ENCODE data around the gene XKR3.
"Not testable (repeated sequence)": the region's sequence is repeated elsewhere in the genome, so short reads cannot be mapped to it uniquely, and the experiment has no call there.

XKR3 gene

DNA sequence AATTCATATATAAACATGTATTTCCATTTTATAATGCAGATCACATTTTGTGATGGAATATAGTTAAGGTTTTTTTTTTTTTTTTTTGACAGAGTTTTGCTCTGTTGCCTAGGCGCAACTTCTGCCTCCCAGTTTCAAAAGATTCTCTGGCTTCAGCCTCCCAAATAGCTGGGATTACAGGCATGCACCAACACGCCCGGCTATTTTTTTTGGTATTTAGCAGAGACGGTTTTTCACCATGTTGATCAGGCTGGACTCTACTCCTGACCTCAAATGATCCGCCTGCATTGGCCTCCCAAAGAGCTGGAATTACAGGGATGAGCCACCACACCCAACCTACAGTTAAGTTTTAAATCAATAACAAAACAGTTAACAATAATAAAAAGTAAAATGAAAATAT is 18.8 kb downstream of the XKR3 start:
- no peak for DNase-seq (ENCODE audit: low read depth, low spot score)

DNA sequence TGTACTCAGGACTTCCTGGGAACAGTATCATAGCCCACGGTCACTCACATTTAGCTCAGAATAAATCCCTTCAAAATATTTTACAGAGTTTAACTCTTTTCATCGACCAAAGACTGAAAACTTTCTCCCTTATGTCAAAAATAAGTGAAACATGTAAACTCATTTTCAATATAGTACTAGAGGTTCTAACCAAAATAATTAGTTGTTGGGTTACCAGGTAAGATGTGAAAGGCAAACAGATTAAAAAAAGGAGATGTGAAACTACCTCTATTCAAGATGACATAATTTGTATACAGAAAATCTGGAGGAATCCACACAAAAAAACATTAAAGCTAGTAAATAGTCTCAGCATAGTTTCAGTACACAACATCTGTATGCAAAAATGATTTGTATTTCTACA is 20.3 kb downstream of the XKR3 start:
- DNase-seq (ENCODE audit: low read depth, low spot score) = no peak

- DNase-seq (ENCODE audit: low read depth, low spot score) = no peak
Observed at GRCh38 chr22:16803255-16803917, 21.8 kb downstream of the XKR3 start.

- no peak for DNase-seq (ENCODE audit: low read depth, low spot score)
Observed at GRCh38 chr22:16801571-16801970, 23.6 kb downstream of the XKR3 start.

GRCh38 chr22:16801088-16801487 is 24.1 kb downstream of the XKR3 start:
- no peak for DNase-seq (ENCODE audit: low read depth, low spot score)

- DNase-seq (ENCODE audit: low read depth, low spot score) = no peak
Observed at GRCh38 chr22:16800358-16800757, 24.9 kb downstream of the XKR3 start.

GRCh38 chr22:16795504-16795903 is 29.7 kb downstream of the XKR3 start:
- DNase-seq (ENCODE audit: low read depth, low spot score) = not testable (repeated sequence)

GRCh38 chr22:16793831-16794230 is 31.4 kb downstream of the XKR3 start:
- no peak for DNase-seq (ENCODE audit: low read depth, low spot score)

DNA sequence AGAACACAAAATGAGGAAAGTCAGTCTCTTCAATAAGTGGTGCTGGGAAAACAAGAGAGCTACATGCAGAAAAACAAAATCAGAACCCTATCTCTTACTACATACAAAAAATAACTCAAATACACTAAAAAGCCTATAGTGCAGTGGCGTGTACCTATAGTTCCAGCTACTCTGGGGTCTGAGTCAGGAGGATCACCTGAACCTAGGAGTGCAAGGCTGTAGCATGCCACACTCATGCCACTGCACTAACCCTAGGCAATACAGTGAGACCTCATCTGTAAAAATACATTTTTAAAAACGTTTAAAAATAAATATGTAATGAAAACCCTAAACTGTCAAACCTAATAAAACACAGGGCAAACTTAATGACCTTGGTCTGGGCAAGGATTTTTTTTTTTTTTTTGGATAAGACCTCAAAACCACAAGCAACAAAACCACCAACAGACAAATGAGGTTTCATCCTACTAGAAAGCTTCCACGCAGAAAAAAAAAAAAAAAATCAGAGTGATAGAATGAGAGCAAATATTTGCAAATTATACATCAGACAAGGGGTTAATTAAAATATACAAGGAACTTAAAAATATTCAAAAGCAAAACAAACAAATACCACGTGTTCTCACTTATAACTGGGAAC is 35.2 kb downstream of the XKR3 start:
- DNase-seq (ENCODE audit: low read depth, low spot score) = no peak

DNA sequence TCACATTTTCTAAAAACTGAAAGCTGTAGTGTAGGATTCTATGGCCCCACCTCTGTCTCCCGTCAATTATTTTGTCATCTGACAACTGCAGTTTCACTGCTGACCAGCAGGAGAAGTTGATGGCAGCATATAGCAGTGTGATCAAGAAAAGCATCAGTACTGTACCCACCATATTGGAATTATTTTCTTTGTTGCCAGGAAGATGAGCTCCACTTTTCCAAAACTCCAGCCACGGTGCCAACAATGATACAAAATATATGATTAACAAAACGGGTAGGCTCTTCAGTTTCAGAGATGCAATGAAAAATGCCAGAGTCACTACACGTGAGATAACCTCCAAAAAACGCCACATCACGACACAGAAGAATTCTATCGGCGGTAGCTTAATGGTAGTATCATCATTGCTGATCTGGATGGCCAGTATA is 41.3 kb downstream of the XKR3 start:
- DNase-seq (ENCODE audit: low read depth, low spot score) = no peak

GRCh38 chr22:16783453-16783852 is 41.8 kb downstream of the XKR3 start:
- DNase-seq (ENCODE audit: low read depth, low spot score) = no peak

GRCh38 chr22:16781764-16782329 is 43.4 kb downstream of the XKR3 start:
- no peak for DNase-seq (ENCODE audit: low read depth, low spot score)

- no peak for DNase-seq (ENCODE audit: low read depth, low spot score)
Observed at GRCh38 chr22:16781074-16781763, 44.0 kb downstream of the XKR3 start.

- no peak for DNase-seq (ENCODE audit: low read depth, low spot score)
Observed at GRCh38 chr22:16777284-16777924, 47.8 kb downstream of the XKR3 start.

- no peak for DNase-seq (ENCODE audit: low read depth, low spot score)
Observed at GRCh38 chr22:16776080-16776479, 49.1 kb downstream of the XKR3 start.

DNA sequence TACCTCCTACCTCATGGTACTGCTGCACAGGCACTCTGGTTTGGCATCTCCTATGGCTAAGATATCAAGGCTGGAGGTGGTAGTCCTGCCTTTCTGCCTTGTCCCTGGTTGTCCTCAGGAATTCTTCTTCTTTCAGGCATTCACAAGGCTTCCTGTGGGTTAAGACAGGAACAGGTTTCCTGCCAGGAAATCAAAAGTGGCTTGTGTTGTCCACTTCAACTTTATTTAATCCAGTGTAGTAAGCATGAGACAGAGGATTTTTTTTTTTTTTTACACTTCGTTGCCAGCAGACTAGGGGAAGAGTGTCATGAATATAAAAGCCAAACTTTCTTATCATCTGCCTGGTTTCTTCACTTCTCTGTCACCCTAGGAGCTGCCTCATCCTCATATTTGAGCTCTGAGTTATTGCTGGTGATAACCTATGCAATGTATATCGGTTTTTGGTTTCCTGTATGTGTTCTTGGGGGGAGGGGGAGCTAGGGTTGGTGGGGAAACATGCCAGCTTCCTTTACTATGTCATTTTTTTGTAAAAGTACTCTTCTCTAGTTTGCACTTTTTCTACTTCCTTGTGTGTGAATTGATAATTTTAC is 50.2 kb downstream of the XKR3 start:
- DNase-seq (ENCODE audit: low read depth, low spot score) = no peak

DNA sequence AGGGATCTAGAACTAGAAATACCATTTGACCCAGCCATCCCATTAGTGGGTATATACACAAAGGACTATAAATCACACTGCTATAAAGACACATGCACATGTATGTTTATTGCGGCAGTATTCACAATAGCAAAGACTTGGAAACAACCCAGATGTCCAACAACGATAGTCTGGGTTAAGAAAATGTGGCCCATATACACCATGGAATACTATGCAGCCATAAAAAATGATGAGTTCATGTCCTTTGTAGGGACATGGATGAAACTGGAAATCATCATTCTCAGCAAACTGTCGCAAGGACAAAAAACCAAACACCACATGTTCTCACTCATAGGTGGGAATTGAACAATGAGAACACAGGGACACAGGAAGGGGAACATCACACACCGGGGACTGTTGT is 53.6 kb downstream of the XKR3 start:
- DNase-seq (ENCODE audit: low read depth, low spot score) = not testable (repeated sequence)

DNA sequence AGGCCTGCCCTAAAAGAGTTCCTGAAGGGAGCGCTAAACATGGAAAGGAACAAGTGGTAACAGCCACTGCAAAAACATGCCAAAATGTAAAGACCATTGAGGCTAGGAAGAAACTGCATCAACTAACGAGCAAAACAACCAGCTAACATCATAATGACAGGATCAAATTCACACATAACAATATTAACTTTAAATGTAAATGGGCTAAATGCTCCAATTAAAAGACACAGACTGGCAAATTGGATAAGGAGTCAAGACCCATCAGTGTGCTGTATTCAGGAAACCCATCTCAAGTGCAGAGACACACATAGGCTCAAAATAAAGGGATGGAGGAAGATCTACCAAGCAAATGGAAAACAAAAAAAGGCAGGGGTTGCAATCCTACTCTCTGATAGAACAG is 57.3 kb downstream of the XKR3 start:
- DNase-seq (ENCODE audit: low read depth, low spot score) = not testable (repeated sequence)

DNA sequence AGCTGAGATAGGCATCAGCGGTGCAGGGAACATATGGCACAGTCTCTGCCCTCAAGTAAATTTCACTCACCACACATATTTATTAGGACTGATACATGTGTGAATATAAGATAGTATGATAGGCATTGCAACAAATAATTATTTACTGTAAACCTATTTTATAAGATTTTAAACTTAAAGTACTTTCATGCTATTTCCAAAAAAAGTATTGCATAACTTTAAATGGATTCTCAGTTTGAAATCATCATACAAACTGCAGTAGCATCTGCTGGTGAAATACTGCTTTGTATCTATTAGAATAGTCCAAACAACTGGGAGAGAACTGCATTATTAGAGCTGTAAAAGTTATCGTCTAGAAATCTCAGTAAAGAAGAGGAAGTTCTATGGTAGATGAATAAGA is 63.0 kb downstream of the XKR3 start:
- DNase-seq (ENCODE audit: low read depth, low spot score) = not testable (repeated sequence)

DNA sequence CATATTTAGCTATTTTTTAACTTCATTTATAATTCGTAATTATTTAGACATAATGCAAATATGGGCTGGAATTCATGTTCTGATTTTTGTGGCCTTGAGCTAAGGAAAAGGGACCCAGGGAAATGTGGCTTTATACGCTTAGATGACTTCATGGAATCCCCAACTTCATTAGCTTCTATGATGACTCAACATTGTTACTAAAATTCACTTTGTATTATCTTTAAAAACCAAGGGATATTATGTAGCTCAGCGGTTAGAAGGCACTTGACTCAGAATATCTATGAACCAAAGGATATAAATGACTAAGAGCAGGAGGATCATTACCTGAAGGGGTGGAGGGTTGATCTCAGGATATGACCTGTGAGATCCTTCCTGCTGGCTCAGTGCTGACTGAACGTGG is 64.8 kb downstream of the XKR3 start:
- DNase-seq (ENCODE audit: low read depth, low spot score) = not testable (repeated sequence)

- DNase-seq (ENCODE audit: low read depth, low spot score) = not testable (repeated sequence)
Observed at GRCh38 chr22:16749282-16749681, 75.9 kb downstream of the XKR3 start.
